Vagina (tissue), 2 donors: ENCODE results near the gene PSMB3.

ENCODE experiments used
- CTCF ChIP-seq, 3 experiments: fragments of 450-650 bp in 2 of 3; fragments of 200-600 bp in 1 of 3; sonication (generic) in 1 of 3; IDR thresholded peaks; one replicate each; pipeline ENCODE4 v1.5.1; 2017 to 2019; ENCODE audit warnings: antibody characterized with exemption in 3 of 3, mild to moderate bottlenecking in 2 of 3, moderate library complexity in 2 of 3
- POLR2AphosphoS5 ChIP-seq, 2 donors: sonication (generic); formaldehyde crosslinking; IDR thresholded peaks; one replicate each; pipeline ENCODE4 v1.9.0; 2017; ENCODE audit warnings: antibody characterized with exemption in 2 of 2, mild to moderate bottlenecking in 2 of 2, low read depth in 1 of 2; ENCODE audit not compliant: insufficient read depth in 1 of 2

- TF ChIP-seq CTCF (IDR thresholded peaks at IDR 0.05): no peak
- no peak for TF ChIP-seq POLR2AphosphoS5 (IDR thresholded peaks at IDR 0.05; ENCODE audit: insufficient read depth in 1 of 2, low read depth in 1 of 2)
These were observed 11.7 kb upstream of the PSMB3 start for GRCh38 chr17:38740806-38741205.
